Measurements from ENCODE around the gene DENND1B.

GRCh38 chr1:197577580-197577979 lies 197.7 kb downstream of the DENND1B start:
- no peak for TF ChIP-seq CTCF (conservative IDR thresholded peaks at IDR 0.05; ENCODE audit: low read length)
- no peak for TF ChIP-seq EZH2phosphoT487 (IDR thresholded peaks at IDR 0.05; ENCODE audit: borderline replicate concordance)
